ENCODE results near the gene PLPPR2. TPM values are rescaled to one million over a fixed set of nuclear protein-coding genes. Genes with fewer than 3 reads are reported as not detected.
A peak's percentile ranks its signal among the peaks of the same experiment; 100 is the strongest.

PLPPR2 gene
- total RNA-seq, 1 donor from 2014 or later = 26.5 TPM

GRCh38 chr19:11356676-11357550, 1.7 kb downstream of the PLPPR2 start:
- no peaks in the 10 kb centered on the region for H3K27me3 ChIP-seq
- ATAC-seq = no peak
- no peaks in the 10 kb centered on the region for H3K4me1 ChIP-seq
- no peak for TF ChIP-seq CTCF (IDR thresholded peaks at IDR 0.05)
- H3K4me3 ChIP-seq = no peak overlapping the region
- no peaks in the 10 kb centered on the region for H3K36me3 ChIP-seq
- intact Hi-C loops (cut with DNase I) = no loop called here
- H3K9me3 ChIP-seq = no peaks in the 10 kb centered on the region
- H3K27ac ChIP-seq = no peak overlapping the region
- DNase-seq = no peak

GRCh38 chr19:11359421-11359820, 4.2 kb downstream of the PLPPR2 start:
- DNase-seq (no peak), ATAC-seq (no peak)
- no peak overlapping the region for H3K4me3 ChIP-seq
- intact Hi-C loops (cut with DNase I) = no loop called here
- peaks cover 3% of the 10 kb centered on the region for H3K36me3 ChIP-seq
- H3K27me3 ChIP-seq = no peaks in the 10 kb centered on the region
- no peak overlapping the region for H3K27ac ChIP-seq
- H3K9me3 ChIP-seq = no peaks in the 10 kb centered on the region
- no peak for TF ChIP-seq CTCF (IDR thresholded peaks at IDR 0.05)
- H3K4me1 ChIP-seq = no peaks in the 10 kb centered on the region

GRCh38 chr19:11361037-11361770, 6.0 kb downstream of the PLPPR2 start:
- Histone ChIP-seq H3K27me3 (no peaks in the 10 kb centered on the region), H3K4me1 (no peaks in the 10 kb centered on the region), H3K9me3 (no peaks in the 10 kb centered on the region), H3K4me3 (no peak overlapping the region), H3K27ac (no peak overlapping the region), H3K36me3 (peaks cover 16% of the 10 kb centered on the region)
- peak; percentile 88 for DNase-seq
- intact Hi-C loops (cut with DNase I) = no loop called here
- peak; percentile 81 for ATAC-seq
- no peak for TF ChIP-seq CTCF (IDR thresholded peaks at IDR 0.05)

GRCh38 chr19:11361771-11362731, 6.8 kb downstream of the PLPPR2 start:
- H3K4me3 ChIP-seq = no peak overlapping the region
- no peaks in the 10 kb centered on the region for H3K9me3 ChIP-seq
- no peaks in the 10 kb centered on the region for H3K4me1 ChIP-seq
- TF ChIP-seq CTCF (IDR thresholded peaks at IDR 0.05) = no peak
- DNase-seq (no peak), ATAC-seq (no peak)
- no peak overlapping the region for H3K27ac ChIP-seq
- intact Hi-C loops (cut with DNase I) = no loop called here
- H3K36me3 ChIP-seq = peaks cover 16% of the 10 kb centered on the region
- H3K27me3 ChIP-seq = no peaks in the 10 kb centered on the region

- no peak for TF ChIP-seq CTCF (IDR thresholded peaks at IDR 0.05)
- H3K4me3 ChIP-seq = no peak overlapping the region
- intact Hi-C loops (cut with DNase I) = no loop called here
- DNase-seq = no peak
- peaks cover 20% of the 10 kb centered on the region for H3K36me3 ChIP-seq
- no peaks in the 10 kb centered on the region for H3K27me3 ChIP-seq
- no peaks in the 10 kb centered on the region for H3K4me1 ChIP-seq
- no peak for ATAC-seq
- no peaks in the 10 kb centered on the region for H3K9me3 ChIP-seq
- H3K27ac ChIP-seq = no peak overlapping the region
Observed at GRCh38 chr19:11363881-11364280, 8.6 kb downstream of the PLPPR2 start.
